Activated naive CD4-positive, alpha-beta T cell treated with anti-CD3 and anti-CD28 coated beads for 36 hours (primary cell): ENCODE data around the gene SULT2B1. TPM values are rescaled to one million over a fixed set of nuclear protein-coding genes. Genes with fewer than 3 reads are reported as not detected.
A peak's percentile ranks its signal among the peaks of the same experiment; 100 is the strongest.

Source experiments
- CTCF ChIA-PET: fragments of 350-600 bp; sonication (Branson Sonifier 250); formaldehyde crosslinking; loops from one replicate; lab custom pipeline; 2021; ENCODE audit warnings: antibody characterized with exemption; lab: Charles Lee
- DNase-seq: peaks from one replicate; pipeline ENCODE4 v3.0.0-alpha.2; 2020
- H3K27ac Mint-ChIP-seq: one replicate; pipeline ENCODE4 v1.8.0; 2021; ENCODE audit warnings: mild to moderate bottlenecking, mixed read lengths
- H3K27me3 Mint-ChIP-seq: one replicate; pipeline ENCODE4 v1.8.0; 2021; ENCODE audit warnings: low read depth, mixed read lengths
- H3K36me3 Mint-ChIP-seq: one replicate; pipeline ENCODE4 v1.8.0; 2021; ENCODE audit warnings: low read depth, mixed read lengths
- H3K4me1 Mint-ChIP-seq: one replicate; pipeline ENCODE4 v1.8.0; 2021; ENCODE audit warnings: low read depth, mixed read lengths
- H3K4me3 Mint-ChIP-seq: one replicate; pipeline ENCODE4 v1.8.0; 2021; ENCODE audit warnings: mild to moderate bottlenecking, moderate library complexity, mixed read lengths
- H3K9me3 Mint-ChIP-seq: one replicate; pipeline ENCODE4 v1.8.0; 2021; ENCODE audit warnings: mixed read lengths
- intact Hi-C: fragments of 100-400 bp; cut with micrococcal nuclease; formaldehyde crosslinking; loops from one replicate; pipeline ENCODE4 v1.15.1; 2023
- total RNA-seq, 2 experiments: library from RNA; stranded (reverse); gene quantifications; one replicate each; pipeline ENCODE4 v1.2.3, GENCODE V29; 2021

Gene SULT2B1
- not detected for total RNA-seq

- CTCF ChIA-PET: interaction anchor here (1.4 kb wide), 1 partner anchor 35 kb away, joined by 3 read pairs; no protein-coding TSS in a partner anchor
These were observed at the start of gene SULT2B1 for GRCh38 chr19:48551437-48552302. TSS of gene SULT2B1 (plus strand) at chr19:48552172. CDS start at chr19:48552253, 81 bp downstream.

GRCh38 chr19:48502350-48503018 is 49.5 kb upstream of the SULT2B1 start:
- CTCF ChIA-PET: interaction anchor here (0.5 to 1.3 kb wide), 4 partner anchors 81 to 120 kb away, joined by 3 to 4 read pairs (median 4); no protein-coding TSS in a partner anchor
- H3K36me3 Mint-ChIP-seq: no peaks in the 10 kb centered on the region
- H3K4me1 Mint-ChIP-seq: peaks cover 19% of the 10 kb centered on the region
- intact Hi-C loops: loop anchor here (1.0 kb wide), 1 partner anchor 9 kb away; no protein-coding TSS in a partner anchor
- peaks cover 3% of the 10 kb centered on the region for H3K27me3 Mint-ChIP-seq
- H3K9me3 Mint-ChIP-seq: no peaks in the 10 kb centered on the region
- no peak for DNase-seq
- H3K27ac Mint-ChIP-seq: no peak overlapping the region
- H3K4me3 Mint-ChIP-seq: no peak overlapping the region

More at GRCh38 chr19:48551437-48552302, at the start of gene SULT2B1:
- no peaks in the 10 kb centered on the region for H3K4me1 Mint-ChIP-seq
- H3K36me3 Mint-ChIP-seq: no peaks in the 10 kb centered on the region
- no peak for DNase-seq
- no peaks in the 10 kb centered on the region for H3K9me3 Mint-ChIP-seq
- no peak within 1 kb of the TSS for H3K27ac Mint-ChIP-seq
- intact Hi-C loops: no loop called here
- H3K27me3 Mint-ChIP-seq: no peaks in the 10 kb centered on the region
- no peak within 1 kb of the TSS for H3K4me3 Mint-ChIP-seq

GRCh38 chr19:48506138-48506733 is 45.7 kb upstream of the SULT2B1 start:
- H3K27me3 Mint-ChIP-seq: no peaks in the 10 kb centered on the region
- H3K9me3 Mint-ChIP-seq: no peaks in the 10 kb centered on the region
- DNase-seq: no peak
- CTCF ChIA-PET: interaction anchor here (0.6 to 5.4 kb wide), 18 partner anchors 12 to 336 kb away, joined by 3 to 83 read pairs (median 4); partner anchors contain the start of genes CA11, SYNGR4 and TMEM143
- intact Hi-C loops: loop anchor here (1.0 to 5.0 kb wide), 3 partner anchors 78 to 331 kb away; partner anchors contain the start of gene HSD17B14
- no peak overlapping the region for H3K27ac Mint-ChIP-seq
- H3K4me3 Mint-ChIP-seq: no peak overlapping the region
- no peaks in the 10 kb centered on the region for H3K36me3 Mint-ChIP-seq
- peaks cover 17% of the 10 kb centered on the region for H3K4me1 Mint-ChIP-seq

GRCh38 chr19:48507911-48508439 is 44.0 kb upstream of the SULT2B1 start:
- H3K4me3 Mint-ChIP-seq: no peak overlapping the region
- intact Hi-C loops: loop anchor here (5.0 kb wide), 1 partner anchor 329 kb away; the partner anchor contains the start of gene HSD17B14
- CTCF ChIA-PET: interaction anchor here (0.8 to 5.4 kb wide), 11 partner anchors 15 to 102 kb away, joined by 3 to 83 read pairs (median 4); no protein-coding TSS in a partner anchor
- no peaks in the 10 kb centered on the region for H3K9me3 Mint-ChIP-seq
- H3K27ac Mint-ChIP-seq: no peak overlapping the region
- no peaks in the 10 kb centered on the region for H3K27me3 Mint-ChIP-seq
- peaks cover 11% of the 10 kb centered on the region for H3K4me1 Mint-ChIP-seq
- no peak for DNase-seq
- H3K36me3 Mint-ChIP-seq: no peaks in the 10 kb centered on the region

GRCh38 chr19:48508729-48509411 is 43.1 kb upstream of the SULT2B1 start:
- no peaks in the 10 kb centered on the region for H3K27me3 Mint-ChIP-seq
- intact Hi-C loops: loop anchor here (5.0 kb wide), 1 partner anchor 328 kb away; the partner anchor contains the start of gene HSD17B14
- no peak overlapping the region for H3K27ac Mint-ChIP-seq

GRCh38 chr19:48509467-48510194 is 42.3 kb upstream of the SULT2B1 start:
- no peaks in the 10 kb centered on the region for H3K9me3 Mint-ChIP-seq
- no peaks in the 10 kb centered on the region for H3K36me3 Mint-ChIP-seq
- H3K27me3 Mint-ChIP-seq: no peaks in the 10 kb centered on the region
- H3K4me3 Mint-ChIP-seq: no peak overlapping the region
- DNase-seq: no peak
- no peak overlapping the region for H3K27ac Mint-ChIP-seq
- intact Hi-C loops: loop anchor here (1.0 to 5.0 kb wide), 2 partner anchors 64 to 328 kb away; partner anchors contain the start of genes GRWD1 and HSD17B14
- H3K4me1 Mint-ChIP-seq: peaks cover 16% of the 10 kb centered on the region
- CTCF ChIA-PET: interaction anchor here (1.3 to 5.4 kb wide), 2 partner anchors 74 to 79 kb away, joined by 4 to 83 read pairs; no protein-coding TSS in a partner anchor

More at GRCh38 chr19:48508729-48509411, 43.1 kb upstream of the SULT2B1 start:
- Mint-ChIP-seq H3K4me1 (peaks cover 12% of the 10 kb centered on the region), H3K9me3 (no peaks in the 10 kb centered on the region), H3K4me3 (no peak overlapping the region), H3K36me3 (no peaks in the 10 kb centered on the region)
- DNase-seq: no peak
- CTCF ChIA-PET: interaction anchor here (0.7 to 5.4 kb wide), 4 partner anchors 15 to 145 kb away, joined by 3 to 83 read pairs (median 6); partner anchors contain the start of gene TMEM143

GRCh38 chr19:48510421-48511268 is 41.3 kb upstream of the SULT2B1 start:
- Mint-ChIP-seq H3K27me3 (no peaks in the 10 kb centered on the region), H3K27ac (no peak overlapping the region), H3K4me3 (peak overlapping the region; percentile 80), H3K4me1 (peaks cover 16% of the 10 kb centered on the region), H3K9me3 (no peaks in the 10 kb centered on the region), H3K36me3 (no peaks in the 10 kb centered on the region)
- peak; percentile 82 for DNase-seq
- intact Hi-C loops: loop anchor here (1.0 kb wide), 1 partner anchor 65 kb away; the partner anchor contains the start of gene GRWD1
- CTCF ChIA-PET: interaction anchor here (1.0 to 1.3 kb wide), 2 partner anchors 74 to 78 kb away, joined by 3 to 4 read pairs; no protein-coding TSS in a partner anchor

GRCh38 chr19:48511321-48511731 is 40.6 kb upstream of the SULT2B1 start:
- Mint-ChIP-seq H3K36me3 (no peaks in the 10 kb centered on the region), H3K27ac (no peak overlapping the region), H3K27me3 (no peaks in the 10 kb centered on the region), H3K4me3 (peak overlapping the region; percentile 80), H3K9me3 (no peaks in the 10 kb centered on the region), H3K4me1 (peaks cover 16% of the 10 kb centered on the region)
- CTCF ChIA-PET: interaction anchor here (1.0 to 1.3 kb wide), 2 partner anchors 73 to 77 kb away, joined by 3 to 4 read pairs; no protein-coding TSS in a partner anchor
- DNase-seq: no peak
- intact Hi-C loops: no loop called here

GRCh38 chr19:48511800-48512503 is 40.0 kb upstream of the SULT2B1 start, which contains the start of gene LMTK3:
TSS of gene LMTK3 (minus strand) at chr19:48511835. CDS start at chr19:48511576, 259 bp downstream.
- H3K27ac Mint-ChIP-seq: no peak within 1 kb of the TSS
- peak; percentile 87 for DNase-seq

More at GRCh38 chr19:48511800-48512503, 40.0 kb upstream of the SULT2B1 start, which contains the start of gene LMTK3:
- Mint-ChIP-seq H3K36me3 (no peaks in the 10 kb centered on the region), H3K27me3 (no peaks in the 10 kb centered on the region), H3K4me1 (peaks cover 16% of the 10 kb centered on the region), H3K4me3 (peak within 1 kb of the TSS; percentile 80), H3K9me3 (no peaks in the 10 kb centered on the region)
- CTCF ChIA-PET: no interaction called here
- intact Hi-C loops: loop anchor here (2.0 kb wide), 1 partner anchor 43 kb away; the partner anchor contains the start of gene CYTH2
